ENCODE results near the gene ARSK.

Gene ARSK, protein sequence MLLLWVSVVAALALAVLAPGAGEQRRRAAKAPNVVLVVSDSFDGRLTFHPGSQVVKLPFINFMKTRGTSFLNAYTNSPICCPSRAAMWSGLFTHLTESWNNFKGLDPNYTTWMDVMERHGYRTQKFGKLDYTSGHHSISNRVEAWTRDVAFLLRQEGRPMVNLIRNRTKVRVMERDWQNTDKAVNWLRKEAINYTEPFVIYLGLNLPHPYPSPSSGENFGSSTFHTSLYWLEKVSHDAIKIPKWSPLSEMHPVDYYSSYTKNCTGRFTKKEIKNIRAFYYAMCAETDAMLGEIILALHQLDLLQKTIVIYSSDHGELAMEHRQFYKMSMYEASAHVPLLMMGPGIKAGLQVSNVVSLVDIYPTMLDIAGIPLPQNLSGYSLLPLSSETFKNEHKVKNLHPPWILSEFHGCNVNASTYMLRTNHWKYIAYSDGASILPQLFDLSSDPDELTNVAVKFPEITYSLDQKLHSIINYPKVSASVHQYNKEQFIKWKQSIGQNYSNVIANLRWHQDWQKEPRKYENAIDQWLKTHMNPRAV

DNA sequence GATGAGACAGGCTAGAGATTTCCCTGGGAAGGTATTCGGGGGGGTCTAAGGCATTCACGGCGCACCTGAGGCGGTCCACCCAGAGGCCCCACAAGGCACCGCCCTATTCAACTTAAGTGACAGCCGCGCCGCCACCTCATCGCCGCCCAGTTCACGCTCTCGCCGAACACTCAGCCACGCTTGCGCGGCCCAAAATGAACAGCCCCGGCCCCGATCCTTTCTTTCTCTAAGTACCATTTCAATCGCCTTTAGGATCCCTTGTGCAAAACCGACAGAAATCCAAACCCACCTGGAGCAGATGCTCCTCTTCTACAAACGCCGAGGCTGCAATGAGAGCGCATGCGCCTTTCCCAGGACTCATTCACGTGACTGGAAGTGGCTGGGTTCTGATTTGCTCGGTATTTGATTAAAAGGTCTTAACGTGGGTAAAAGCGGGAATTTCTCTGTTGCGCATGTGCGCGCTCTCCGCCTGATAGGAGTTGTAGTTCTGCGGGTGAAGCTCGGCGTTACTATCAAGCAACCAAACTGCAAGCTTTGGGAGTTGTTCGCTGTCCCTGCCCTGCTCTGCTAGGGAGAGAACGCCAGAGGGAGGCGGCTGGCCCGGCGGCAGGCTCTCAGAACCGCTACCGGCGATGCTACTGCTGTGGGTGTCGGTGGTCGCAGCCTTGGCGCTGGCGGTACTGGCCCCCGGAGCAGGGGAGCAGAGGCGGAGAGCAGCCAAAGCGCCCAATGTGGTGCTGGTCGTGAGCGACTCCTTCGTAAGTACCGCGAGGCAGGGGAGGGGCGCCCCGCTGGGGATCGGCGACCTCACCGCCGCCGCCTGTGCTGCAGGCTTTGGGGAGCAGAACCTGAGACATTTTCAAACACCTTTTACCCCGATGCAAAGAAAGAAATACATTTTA, at the start of gene ARSK, which contains the start of gene SKIC3:
TSS of gene ARSK (plus strand) at position 455 of the 902 bp plus-strand sequence. CDS start at position 633, 178 bp downstream.
TSS of gene SKIC3 (minus strand) at position 331 of the 902 bp plus-strand sequence. CDS start 7,827 bp downstream, outside the sequence.
- peak; percentile 93 for DNase-seq (ENCODE audit: low spot score)

DNA sequence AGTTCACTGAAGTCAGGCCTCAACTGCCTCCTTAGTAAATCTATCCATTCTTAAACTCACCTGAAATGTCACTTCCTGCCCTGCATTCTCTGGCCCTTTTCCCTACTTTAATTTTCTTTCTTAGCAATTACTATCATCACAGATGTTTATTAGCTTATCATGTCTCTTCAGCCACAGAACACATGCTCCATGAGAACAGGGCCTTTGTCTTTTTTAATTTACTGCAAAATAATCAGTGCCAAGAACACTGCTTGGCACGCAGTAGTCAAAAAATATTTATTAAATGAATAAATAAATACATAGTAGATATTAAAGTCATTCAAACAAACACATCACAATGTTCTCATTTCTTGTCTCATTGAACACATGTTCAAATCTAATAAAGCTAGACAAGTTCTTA, 46.4 kb upstream of the ARSK start:
- no peak for DNase-seq (ENCODE audit: low spot score)

DNA sequence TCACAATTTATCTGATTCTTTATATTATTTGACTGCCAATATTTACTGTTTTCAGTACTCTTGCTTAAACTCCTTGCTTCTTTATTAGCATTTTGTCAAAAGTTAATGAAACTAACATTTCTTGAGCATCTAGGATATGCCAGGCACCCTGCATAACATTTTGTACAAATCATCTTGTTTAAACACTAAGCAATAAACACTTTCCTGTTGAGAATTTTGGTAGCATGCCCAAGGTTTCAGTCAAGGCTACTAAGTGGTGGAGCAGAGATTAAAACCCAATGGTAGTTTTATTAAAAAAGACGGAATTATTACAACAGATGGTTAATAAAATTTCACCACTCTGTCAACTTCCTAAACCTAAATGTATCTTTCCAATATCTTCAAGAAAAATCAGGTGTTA, 43.3 kb upstream of the ARSK start:
- no peak for DNase-seq (ENCODE audit: low spot score)

DNA sequence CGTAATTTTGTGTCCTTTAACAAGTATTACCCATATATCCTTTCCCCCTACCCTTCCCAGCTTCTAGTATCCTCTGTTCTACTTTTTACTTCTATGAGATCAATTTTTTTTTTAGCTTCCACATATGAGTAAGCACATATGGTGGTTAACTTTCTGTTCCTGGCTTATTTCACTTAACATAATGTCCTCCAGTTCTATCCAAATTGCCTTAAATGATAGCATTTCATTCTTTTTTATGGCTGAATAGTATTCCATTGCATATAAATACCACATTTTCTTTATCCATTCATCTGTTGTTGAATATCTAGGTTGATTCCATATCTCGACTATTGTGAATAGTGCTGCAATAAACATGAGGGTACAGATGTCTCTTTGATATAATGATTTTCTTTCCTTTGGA, 36.5 kb upstream of the ARSK start:
- no peak for DNase-seq (ENCODE audit: low spot score)

DNA sequence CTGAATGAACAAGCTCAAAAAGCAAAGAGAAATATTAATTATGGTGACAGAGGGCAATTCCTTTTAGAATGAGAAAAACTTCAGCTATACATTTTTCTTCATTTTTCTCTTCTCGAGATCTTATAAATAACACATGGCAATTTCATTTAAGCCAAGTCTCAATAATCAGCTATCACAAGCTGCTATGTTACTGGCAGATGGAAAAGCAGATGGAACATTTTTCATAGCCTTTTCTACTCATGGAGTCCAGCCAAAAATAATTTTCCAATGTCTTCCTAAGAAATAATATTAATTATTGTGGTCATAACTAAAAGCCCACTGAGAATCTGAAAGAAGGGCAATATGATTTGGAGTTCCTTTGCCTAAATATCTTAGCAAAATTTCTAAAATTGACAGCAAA, 35.8 kb upstream of the ARSK start:
- DNase-seq (ENCODE audit: low spot score) = no peak

DNA sequence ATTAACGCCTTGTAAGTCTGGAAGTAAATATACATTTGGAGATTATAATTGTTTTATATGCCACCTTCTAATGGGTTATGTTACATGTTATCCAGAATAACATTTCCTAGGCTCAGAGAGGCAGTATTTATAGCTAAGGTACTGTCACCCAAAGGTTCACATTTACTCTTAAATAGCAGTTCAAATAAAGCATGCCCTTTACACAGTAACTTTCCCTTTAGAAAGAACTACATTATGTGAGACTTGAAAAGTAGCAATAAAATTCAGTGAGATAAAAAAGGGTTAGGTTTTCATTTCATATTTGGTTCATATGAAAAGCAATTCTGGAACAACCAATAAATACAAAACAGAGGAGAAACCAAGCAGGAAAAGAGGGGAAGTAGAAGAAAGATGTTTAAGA, 35.2 kb upstream of the ARSK start:
- DNase-seq (ENCODE audit: low spot score) = no peak

DNA sequence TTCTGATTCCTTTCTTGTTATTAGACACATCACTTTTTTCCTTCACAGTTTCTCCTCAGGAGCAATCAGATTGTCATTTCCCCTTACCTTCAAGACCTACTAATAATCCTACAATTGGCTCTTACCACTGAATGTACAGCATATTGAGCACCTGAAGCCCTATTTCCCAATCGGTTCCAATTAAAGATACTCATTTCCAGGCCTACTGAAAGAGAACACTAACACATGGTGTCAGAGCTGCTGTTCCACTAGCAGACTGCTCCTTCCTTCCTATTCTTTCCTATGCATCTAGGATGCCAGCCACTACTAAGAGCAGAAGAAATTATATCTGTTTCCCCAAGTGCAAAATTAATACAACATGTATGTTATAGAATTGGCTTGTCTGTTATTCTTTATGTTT, 34.7 kb upstream of the ARSK start:
- DNase-seq (ENCODE audit: low spot score) = no peak

DNA sequence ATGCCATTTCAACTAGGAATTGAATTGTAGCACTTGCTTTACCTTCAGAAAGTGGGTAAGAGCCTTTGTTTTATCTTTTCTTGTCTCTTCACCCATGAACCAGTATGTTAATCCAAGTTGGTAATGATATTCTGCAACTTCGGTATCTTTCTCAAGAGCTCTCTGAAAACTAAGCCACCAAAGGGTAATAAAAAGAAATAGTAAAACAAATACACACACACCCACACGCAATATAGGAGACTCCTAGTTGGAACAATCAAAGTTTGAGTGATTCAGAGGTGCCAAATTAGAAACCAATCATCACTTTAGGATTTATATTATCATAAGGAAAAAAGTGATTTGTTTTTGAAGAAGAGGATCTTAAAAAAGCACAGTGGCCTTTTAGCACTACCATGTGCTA, 30.5 kb upstream of the ARSK start:
- no peak for DNase-seq (ENCODE audit: low spot score)

DNA sequence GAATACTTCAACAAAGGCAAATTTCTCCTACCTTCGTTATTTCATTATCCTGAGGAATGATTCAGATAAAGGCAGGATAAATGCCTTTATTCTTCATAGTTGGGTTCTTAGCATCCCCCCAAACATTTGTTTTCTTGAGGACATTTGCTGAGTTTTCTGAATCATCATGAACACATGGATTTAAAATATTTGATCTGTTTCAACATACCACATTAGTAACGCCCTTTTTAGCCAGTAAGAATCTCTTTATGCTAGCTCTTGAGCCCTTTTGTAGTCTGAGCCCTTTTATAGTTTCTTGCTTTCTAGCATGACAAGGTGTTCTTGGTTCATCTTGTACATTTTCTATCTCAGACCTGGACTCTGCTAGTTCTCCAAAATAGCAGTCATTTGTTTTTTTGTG, 28.0 kb upstream of the ARSK start:
- no peak for DNase-seq (ENCODE audit: low spot score)

DNA sequence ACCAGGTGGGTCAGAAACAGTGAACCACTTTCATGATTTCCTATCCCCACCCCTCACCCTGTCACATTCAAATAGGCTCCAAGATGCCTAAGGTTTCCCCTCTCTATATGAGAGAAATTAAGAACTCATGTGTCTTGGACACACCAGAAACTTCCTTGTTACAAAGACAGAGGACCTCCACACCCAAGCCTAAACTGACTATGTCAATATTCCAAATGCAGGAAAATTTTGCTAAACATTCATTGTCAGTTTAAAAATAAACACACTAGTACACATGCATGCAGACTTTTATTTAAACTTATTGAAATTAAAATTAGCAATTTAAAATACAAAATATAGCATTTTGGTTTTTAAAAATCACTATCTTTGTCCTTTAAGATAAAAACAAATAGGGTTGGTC, 26.3 kb upstream of the ARSK start:
- no peak for DNase-seq (ENCODE audit: low spot score)

DNA sequence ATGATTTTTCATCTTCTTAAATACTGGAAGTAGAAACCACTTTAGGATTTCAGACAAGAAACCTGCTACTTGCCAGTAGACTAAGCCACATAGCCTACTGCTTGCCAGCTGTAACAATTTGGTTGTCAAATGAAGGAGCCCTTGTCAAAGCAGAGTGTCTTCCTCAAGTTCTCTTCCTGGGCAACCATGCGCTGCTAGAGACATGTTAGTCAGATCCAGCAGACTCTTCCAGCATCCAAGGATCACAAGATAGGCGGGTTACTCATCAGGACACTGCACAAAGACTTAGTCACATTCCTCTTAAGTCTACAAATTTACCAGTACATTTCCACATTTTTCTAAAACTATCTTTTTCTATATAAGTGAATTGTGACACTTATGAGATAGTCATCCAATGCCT, 24.5 kb upstream of the ARSK start:
- no peak for DNase-seq (ENCODE audit: low spot score)

DNA sequence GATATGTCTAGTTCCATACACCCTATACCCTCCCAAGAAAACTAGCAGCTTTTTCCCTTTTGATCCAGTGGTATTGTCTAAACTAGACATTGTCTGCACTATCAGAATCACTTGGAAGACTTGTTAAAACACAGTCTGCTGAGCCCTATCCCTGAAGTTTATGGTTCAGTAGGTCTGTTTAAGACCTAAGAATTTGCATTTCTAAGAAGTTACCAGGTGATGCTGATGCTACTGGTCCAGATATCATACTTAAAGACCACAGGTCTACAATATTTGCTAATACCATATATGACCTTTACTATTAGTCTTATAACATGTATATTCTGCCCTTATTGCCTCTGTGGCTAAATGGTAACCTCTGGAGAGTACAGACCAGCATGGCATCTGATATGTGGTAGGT, 23.4 kb upstream of the ARSK start:
- DNase-seq (ENCODE audit: low spot score) = no peak

DNA sequence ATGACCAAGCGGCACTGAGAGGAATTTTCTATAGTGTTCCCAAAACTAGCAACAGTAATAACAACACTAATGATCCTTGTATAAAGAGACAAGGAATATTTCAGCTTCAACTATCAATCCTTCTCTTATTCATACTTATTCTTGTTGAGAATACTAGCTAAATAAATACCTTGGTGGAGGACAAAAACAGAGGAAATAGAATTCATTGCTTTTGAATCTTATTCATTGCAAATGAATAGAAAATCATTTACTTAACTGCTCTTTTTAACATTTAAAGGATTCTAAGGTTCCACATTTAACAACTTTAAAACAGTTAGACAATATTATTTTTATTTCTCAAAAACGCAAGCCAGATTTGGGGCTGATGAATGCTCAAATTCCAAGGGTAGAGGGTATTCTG, 22.5 kb upstream of the ARSK start:
- DNase-seq (ENCODE audit: low spot score) = no peak

DNA sequence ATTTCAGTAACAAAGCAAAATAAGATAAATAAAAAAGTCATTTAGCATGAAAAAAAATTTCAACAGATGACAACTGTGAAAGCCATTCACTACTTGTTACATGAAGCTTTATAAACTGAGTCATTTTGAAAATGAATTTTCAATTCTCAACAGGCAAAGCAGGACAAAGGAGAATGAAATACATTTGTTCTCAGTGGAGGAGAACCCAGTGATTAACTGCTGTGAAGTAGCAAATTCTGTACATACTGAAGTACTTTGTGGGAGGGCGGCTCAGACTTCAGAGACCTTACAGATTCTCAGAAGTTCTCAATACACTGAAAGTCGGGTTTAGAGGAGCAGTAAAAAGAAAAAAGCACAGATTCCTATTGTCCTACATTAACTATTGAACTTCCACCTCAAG, 21.8 kb upstream of the ARSK start:
- no peak for DNase-seq (ENCODE audit: low spot score)

DNA sequence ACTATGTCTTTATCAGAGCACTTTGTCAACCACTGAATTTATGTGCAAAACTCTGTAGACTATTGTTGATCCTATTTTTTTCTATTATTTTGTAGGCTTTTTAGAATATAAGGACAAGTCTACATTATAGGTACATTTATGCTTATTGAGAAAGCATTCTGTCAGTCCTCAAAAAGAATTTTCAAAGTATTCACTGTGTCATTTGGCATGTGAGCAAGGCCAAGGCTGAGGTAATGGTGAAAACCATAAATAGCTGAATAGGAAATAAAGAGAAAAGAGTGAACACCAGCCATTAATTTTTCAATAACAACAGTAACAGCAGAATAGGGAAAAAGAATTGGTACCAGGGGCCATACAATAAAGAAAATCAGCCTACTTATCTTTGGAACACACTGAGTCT, 21.1 kb upstream of the ARSK start:
- DNase-seq (ENCODE audit: low spot score) = no peak

DNA sequence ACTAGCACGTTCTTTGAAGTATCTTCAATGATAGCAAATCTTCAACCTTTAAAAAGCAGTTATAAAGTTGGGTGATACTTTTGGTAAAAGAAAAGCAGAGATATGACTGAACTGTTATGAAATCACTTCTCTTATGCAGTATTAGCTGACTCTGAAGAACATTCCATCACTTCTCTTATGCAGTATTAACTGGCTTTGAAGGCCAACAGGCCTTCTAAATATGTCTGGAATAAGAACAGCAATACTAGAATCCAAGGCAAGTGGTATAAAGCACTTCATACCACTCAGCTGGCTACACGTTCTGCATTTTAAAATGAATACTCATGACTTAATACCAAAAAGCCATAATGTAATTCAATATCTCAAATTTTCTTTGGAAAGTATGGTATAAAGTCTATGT, 17.4 kb upstream of the ARSK start:
- DNase-seq (ENCODE audit: low spot score) = no peak

DNA sequence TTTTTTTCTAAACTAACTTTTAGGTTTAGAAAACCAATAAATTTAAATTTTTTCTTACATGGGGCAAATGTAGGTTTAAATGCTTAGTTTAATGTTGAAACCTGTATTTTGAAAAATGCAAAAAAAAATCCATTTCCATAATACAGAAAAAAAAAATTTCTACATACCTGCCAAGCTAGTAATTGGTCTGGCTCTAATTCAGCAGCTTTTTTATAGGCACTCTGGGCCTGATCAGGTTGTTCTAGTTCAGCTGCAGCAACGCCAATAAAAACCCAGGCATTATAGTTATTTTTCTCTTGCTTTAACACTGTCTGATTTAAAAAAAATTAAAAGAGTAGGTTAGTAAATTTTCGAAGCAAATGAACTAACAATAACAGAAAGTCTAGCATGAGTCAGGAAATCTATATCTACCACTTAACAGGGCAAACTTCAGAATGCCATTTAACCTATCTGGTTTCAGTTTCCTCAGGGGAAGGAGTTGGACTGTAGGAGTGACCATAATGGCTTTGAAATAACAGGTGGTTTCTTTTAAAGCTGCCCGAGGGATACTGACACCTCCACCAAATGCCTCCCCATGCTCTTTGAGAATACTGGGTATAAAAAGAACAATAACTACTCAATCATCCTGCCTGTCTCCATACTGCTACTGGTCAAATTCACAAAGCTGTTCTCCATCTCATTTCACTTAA, 11.7 kb upstream of the ARSK start:
- no peak for DNase-seq (ENCODE audit: low spot score)

DNA sequence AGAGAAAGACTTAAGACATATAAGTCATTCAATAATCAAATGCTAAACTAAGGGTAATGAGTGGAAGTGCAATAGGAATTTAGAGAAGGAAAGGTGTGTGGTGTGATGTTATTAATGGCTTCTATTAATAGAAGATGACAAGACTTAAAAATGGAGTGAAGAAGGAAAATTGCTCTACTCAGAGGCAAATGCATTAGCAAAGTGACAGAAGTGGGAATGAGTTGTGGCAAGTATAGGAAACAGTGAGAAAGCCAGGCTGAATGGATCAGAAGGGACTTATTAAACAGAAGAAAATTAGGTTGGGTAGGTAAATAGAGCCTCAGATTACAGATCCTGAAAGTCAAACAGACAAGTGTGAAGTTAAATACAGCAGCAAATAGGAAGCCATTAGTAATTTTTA, 5.9 kb upstream of the ARSK start:
- DNase-seq (ENCODE audit: low spot score) = no peak

DNA sequence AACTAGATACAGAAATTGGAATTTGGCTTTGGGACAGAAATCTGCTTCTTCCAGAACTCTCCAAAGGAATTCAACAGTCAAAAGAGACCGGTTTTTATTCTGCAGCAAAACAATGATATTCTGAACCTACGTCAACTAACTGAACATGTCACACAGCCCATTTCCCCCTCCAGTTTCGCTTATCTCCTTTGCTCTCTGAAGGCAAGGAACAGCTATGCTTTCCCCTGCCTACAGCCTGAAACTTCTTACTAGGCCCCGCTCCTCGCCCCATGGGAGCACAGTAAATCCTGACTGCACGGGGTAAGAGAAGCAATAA, 612 bp upstream of the ARSK start:
- no peak for DNase-seq (ENCODE audit: low spot score)

DNA sequence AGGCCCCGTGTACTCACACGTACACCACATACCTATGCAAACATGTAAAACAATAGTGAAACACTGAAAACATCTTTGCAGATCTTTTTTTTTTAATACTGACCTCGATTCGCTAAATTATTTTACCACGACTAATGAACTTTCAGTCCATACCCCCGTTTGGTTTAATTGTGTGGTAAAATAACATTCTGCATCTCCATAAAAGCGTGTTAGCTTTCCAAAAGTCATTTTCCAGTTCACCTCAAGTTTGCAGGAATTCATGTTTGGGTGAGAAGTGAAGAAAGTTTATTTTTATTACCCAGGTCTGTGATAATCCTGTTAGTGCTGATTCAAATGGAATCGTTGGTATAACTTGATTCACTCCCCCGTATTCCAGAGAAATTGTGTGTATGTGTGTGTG, 652 bp downstream of the ARSK start:
- peak; percentile 2 for DNase-seq (ENCODE audit: low spot score)

DNA sequence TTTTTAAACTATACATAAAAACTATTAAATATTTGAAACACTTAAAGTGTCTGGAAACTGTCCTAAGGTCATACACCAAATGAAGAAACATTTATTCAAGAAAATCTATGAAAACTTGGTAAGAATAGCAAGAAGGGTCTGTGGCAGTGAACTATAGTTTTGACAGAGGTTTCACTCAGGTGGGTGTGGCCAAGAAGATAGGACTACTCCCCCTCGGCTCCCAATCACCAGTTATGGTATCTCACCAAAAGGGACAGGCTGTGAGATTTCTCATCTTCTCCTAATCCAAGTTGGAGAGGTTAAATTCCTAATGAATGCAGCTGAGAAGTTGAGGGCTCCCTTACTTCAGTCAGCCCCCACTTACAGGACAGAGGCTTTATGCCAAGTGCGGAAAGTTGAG, 2.9 kb downstream of the ARSK start:
- no peak for DNase-seq (ENCODE audit: low spot score)

DNA sequence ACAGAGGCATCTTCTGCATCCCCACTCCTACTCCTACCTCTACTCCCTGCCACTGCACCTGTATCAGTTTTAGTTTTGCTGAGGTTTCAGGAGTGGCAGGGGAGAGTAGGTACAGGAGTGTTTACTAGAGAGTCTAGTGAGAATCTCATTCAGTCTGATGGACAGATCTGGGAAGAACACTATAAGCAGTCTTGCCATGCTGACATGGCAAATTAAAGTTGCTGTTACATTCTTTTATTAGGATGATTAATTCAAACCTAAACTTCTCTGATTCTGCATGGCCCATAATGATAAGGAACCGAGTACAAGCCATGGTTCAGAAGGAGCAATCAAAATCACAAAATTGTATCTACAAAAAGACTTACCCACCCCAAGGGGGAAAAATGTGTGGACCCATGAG, 7.4 kb downstream of the ARSK start:
- DNase-seq (ENCODE audit: low spot score) = no peak

DNA sequence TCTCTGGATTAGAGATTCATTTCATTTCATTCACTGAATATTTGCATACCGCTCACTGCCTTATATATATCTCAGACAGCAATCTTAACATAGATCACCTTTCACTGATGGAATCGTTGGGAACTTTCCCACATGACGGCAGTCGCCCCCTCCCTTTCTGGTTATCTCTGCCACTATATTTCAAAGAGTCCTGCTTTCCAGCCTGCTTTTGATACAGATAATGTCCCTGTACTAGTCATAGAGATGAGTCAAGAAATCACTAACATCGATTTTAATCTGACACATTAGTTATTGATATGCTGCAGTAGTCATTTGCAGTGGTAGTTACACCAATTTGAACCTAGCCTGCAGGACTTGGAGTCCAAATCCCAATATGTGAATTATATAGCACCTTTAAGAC, 8.5 kb downstream of the ARSK start:
- no peak for DNase-seq (ENCODE audit: low spot score)
